GM21515 (cell line): ENCODE data around the gene ZSWIM3.
"Not testable (repeated sequence)": the region's sequence is repeated elsewhere in the genome, so short reads cannot be mapped to it uniquely, and the experiment has no call there.

Experiments used
- ATAC-seq: cut with Tn5 transposase; IDR thresholded peaks from one replicate; pipeline ENCODE4 v1.9.1; 2021; ENCODE audit not compliant: unreplicated experiment

Gene ZSWIM3

DNA sequence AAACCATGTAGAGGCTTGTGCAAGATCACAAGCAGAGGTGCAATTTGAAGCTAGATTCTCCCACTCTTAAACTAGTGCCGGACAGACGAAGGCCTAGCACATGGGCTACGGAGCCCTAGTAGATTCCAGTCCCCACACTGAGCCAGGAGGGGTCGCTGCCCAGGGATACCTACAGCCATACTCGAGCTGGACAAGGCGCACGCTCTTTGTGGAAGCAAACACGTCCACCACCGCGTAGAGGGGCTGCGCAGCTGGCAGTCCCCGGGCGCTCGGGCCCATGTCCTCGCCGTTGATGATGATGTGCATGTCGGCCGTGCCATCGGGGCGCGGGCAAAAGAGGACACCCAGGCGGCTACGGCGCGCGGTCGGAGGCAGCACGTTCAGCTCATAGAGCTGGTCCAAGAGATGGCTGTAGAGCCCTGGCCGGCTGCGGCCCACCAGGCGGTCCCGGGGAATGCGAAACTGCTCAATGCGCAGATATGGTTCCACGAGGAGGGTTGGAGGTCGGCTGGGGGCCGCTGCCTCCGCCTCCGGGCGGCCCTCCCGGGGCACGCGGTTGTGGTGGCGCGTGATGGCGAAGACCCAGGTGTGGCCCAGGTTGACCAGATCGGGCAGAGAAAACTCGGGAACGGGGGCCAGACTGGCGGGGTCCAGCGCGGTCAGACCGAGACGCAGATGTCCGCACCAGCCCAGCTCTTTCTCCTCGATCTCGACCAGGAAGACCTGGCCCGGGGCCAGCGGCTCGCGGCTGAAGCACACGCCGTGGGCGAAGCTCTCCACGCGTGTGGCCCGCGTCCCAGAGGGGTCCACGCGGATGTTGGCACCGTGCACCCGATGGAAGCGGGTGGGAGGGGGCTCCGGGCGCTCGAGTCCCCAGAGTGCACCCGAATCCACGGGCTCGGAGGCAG is 32.9 kb downstream of the ZSWIM3 start:
- ATAC-seq = no peak

DNA sequence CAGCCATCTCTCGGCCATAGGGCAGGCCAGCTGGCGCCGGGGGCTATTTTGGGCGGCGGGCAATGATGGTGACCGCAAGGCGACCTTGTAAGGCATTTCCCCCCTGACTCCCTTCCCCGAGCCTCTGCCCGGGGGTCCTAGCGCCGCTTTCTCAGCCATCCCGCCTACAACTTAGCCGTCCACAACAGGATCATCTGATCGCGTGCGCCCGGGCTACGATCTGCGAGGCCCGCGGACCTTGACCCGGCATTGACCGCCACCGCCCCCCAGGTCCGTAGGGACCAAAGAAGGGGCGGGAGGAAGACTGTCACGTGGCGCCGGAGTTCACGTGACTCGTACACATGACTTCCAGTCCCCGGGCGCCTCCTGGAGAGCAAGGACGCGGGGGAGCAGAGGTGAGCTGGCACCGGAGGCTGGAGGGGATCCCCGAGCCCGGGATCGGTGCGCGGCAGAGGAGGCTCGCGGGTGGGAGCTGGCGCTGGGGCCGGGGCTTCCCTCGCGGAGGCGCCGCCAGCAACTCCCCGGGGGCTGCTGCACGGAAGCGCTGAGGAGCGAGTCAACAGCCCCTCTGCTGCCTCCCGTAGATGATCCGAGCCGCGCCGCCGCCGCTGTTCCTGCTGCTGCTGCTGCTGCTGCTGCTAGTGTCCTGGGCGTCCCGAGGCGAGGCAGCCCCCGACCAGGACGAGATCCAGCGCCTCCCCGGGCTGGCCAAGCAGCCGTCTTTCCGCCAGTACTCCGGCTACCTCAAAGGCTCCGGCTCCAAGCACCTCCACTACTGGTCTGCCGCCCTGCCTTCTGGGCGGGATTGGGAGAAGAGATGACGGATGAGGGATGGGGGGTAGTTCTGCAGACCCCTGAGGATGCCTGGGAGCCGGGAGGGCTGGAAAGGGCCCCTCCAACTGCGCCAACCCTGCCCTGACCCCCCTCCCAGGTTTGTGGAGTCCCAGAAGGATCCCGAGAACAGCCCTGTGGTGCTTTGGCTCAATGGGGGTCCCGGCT is 33.9 kb downstream of the ZSWIM3 start, which contains the start of the genes CTSA and NEURL2:
TSS of gene CTSA (plus strand) at position 351 of the 999 bp plus-strand sequence. CDS start at position 585, 234 bp downstream.
TSS of gene NEURL2 (minus strand) at position 224 of the 999 bp plus-strand sequence. CDS start at position 7, 217 bp downstream.
- peak; percentile 60 for ATAC-seq

DNA sequence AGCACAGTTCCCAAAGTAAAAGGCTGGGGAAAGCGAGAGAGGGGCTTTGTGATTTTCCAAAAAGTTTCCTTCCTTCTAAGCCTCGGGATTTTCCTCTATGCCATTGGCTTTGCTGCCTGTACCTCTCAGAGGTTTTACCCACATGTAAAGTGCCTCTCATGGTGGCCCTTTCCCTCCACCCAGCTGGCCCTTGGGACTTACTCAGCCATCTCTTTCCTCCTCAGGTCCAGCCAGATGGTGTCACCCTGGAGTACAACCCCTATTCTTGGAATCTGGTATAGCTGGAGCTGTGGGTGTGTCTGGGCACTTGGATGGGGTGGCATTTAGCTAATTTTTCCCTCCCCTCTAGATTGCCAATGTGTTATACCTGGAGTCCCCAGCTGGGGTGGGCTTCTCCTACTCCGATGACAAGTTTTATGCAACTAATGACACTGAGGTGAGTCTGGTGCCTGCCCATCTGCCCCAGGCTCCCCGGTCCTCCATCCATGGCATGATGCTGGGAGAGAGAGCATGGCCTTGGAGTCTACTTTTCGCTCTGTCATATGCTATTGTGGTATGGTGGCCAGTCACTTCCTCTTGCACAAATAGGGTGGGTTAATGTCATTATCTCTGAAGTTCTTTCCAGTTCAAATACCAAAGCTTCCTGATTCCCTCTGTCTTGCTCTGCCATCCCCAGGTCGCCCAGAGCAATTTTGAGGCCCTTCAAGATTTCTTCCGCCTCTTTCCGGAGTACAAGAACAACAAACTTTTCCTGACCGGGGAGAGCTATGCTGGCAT is 34.8 kb downstream of the ZSWIM3 start:
- ATAC-seq = no peak

DNA sequence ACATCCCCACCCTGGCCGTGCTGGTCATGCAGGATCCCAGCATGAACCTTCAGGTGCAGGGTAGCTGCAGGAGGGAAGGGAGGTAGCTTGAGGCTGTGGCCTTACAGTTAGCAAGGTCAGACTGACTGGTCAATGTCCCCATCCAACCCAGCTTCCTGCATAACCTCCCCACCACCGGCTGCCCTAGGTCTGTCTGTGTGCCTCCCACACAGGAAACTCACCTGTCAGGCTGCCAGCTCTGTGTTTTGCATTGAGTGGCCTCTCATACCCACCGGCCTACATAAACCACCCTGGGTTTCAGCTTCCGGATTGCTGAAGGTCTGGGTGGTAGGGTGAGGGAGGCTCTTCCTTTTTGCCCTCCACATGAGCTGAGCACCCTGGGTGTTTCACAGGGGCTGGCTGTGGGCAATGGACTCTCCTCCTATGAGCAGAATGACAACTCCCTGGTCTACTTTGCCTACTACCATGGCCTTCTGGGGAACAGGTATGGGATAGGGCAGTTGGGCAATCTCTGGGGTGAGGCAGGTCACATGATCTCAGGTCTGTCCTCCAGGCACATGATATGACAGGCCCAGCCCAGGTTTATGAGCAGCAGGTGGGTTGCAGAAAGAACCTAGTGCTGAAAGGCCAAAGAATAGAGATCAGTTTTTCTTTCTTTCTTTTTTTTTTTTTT is 35.5 kb downstream of the ZSWIM3 start:
- no peak for ATAC-seq

DNA sequence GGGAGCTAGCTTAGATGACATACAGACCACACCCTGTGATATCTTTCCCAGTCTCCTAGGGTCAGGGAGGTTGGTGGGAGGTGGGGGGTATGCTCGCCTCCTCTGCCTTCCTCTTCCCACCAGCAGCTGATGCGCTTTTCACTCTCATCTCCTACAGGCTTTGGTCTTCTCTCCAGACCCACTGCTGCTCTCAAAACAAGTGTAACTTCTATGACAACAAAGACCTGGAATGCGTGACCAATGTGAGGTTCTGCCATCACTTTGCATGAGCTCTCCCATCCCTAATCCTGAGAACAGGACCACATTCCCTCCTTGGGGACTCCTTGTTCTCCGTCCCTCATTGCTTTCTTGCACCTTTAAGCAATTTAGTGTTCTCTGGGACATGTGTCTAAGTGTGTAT is 36.4 kb downstream of the ZSWIM3 start:
- ATAC-seq = no peak

DNA sequence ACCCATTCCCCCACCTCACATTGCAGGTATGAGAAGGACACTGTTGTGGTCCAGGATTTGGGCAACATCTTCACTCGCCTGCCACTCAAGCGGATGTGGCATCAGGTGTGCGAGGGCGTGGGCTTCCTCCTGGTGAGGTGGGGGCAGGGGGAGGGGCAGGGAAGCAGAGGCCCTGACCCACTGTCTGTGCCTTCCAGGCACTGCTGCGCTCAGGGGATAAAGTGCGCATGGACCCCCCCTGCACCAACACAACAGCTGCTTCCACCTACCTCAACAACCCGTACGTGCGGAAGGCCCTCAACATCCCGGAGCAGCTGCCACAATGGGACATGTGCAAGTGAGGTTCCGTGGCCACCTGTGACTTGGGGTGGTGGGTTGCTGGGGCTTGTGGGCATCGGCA is 37.4 kb downstream of the ZSWIM3 start:
- ATAC-seq = no peak

DNA sequence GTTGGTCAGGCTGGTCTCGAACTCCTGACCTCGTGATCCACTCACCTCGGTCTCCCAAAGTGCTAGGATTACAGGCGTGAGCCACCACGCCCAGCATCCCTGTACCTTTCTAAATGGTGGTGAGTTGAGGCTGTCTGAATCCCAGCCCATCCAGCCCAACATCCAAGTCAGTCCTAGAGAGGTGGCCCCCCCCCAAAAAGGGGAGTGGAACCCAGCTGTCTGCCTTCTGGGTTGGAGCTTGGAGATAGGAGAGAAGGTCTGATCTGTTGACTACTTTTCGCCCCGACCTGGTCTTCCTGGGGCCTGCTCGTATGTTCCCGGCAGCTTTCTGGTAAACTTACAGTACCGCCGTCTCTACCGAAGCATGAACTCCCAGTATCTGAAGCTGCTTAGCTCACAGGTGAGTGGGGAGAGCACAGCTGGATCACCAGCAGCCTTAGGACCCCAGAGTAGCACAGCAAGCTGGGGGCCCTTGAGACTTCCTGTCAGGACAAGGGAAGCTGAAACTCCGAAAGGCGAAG is 39.3 kb downstream of the ZSWIM3 start:
- no peak for ATAC-seq

DNA sequence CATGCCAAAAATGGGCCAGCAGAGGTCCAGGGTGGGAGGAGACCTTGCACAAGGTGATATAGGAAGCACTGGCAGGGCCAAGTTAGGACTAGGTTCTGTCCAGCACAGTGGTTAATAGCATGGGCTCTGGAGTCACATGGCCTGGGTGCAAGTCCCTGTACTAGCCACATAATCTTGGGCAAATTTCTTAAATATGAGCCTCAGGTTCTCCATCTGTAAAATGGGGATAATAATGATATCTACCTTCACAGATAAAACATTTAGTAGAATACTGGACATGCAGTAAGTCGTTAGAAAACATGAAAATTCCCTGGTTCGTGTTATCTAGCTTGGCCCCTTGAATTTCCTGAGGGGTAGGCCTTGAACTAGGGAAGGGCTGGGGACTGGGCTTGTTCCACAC is 39.9 kb downstream of the ZSWIM3 start:
- ATAC-seq = no peak

DNA sequence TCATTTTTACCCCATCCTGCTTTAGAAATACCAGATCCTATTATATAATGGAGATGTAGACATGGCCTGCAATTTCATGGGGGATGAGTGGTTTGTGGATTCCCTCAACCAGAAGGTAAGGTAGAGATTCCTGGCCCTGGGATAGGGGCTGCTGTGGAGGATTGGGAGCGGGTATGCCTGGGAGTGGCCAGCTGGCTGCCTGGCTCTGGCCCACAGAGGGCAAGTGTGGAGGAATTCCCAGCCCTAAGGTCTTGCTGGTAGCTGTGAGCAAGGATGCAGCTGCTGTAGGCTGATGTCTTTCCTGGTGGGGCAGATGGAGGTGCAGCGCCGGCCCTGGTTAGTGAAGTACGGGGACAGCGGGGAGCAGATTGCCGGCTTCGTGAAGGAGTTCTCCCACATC is 40.3 kb downstream of the ZSWIM3 start:
- no peak for ATAC-seq

DNA sequence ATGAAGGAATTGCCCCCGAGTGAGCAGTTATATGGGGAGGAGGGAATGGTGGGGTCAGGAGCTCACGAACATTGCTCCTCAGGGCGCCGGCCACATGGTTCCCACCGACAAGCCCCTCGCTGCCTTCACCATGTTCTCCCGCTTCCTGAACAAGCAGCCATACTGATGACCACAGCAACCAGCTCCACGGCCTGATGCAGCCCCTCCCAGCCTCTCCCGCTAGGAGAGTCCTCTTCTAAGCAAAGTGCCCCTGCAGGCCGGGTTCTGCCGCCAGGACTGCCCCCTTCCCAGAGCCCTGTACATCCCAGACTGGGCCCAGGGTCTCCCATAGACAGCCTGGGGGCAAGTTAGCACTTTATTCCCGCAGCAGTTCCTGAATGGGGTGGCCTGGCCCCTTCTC is 40.9 kb downstream of the ZSWIM3 start:
- ATAC-seq = no peak

DNA sequence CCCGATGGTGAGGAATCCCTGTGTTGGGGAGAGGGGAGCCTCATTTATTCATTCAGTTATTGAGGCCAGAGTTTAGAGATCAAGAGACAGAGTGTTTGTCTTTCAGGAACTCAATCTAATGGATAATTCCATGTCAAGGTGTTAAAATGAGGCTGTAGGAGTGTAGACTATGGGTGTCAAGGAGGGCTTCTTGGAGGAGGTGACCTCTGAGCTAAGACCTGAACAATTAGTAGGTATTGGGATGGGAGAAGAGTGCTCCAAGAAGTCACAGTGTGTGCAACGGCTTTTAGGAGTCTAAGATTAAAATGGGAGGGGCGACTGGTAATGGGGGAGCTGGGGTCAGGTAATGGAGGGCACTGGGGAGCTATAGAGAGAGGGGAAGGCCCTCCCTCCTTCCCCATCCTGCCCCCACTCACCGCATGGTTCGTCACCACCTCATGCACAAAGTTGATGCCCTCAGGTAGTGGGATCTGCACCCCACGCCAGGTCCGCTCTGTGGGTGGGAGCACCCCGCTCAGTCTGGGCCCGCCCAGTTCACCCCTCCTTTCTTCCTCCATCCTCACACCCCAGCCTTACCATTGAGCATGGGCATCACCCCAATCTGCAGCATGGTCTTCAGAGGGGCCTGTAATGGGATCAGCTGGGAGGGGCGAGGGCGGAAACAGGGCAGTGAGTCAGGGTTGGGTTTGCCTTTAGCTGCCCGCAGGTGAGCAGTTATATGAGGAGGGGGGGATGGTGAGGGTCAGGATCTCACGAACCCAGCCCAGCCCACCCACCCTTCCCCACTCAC is 41.8 kb downstream of the ZSWIM3 start:
- ATAC-seq = no peak

DNA sequence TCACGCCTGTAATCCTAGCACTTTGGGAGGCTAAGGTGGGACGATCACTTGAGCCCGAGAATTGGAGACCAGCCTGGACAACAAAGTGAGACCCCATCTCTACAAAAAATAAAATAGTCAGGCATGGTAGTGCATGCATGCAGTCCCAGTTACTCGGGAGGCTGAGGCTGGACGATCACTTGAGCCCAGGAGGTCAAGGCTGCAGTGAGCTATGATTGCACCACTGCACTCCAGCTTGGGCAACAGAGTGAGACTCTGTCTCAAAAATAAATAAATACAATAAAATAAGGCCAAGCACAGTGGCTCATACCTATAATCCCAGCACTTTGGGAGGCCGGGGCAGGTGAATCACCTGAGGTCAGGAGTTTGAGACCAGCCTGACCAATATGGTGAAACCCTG is 43.9 kb downstream of the ZSWIM3 start:
- ATAC-seq = not testable (repeated sequence)

DNA sequence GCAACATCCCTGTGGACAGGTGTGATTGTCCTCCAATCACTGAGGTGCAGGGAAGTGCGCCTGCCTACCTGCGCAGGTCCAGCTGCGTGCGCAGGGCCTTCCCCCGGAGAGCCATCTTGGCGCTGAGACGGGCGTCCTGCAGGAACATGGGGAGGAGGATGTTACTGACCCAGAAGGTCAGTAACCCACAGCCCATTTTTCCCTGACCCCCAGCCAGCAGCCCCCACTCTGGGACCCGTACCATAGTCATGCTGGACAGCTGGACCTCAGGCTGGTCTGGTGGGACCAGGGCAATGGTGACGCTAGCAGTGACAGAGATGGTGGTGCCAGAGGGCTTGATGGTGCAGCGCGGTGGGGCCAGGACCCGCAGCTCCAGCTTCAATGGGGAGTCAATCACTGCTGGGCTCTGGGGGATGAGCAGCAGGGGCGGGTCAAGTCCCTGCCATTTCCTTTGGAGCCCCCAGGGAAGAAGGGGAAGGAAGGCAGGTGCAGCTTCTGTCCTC is 44.8 kb downstream of the ZSWIM3 start:
- no peak for ATAC-seq

DNA sequence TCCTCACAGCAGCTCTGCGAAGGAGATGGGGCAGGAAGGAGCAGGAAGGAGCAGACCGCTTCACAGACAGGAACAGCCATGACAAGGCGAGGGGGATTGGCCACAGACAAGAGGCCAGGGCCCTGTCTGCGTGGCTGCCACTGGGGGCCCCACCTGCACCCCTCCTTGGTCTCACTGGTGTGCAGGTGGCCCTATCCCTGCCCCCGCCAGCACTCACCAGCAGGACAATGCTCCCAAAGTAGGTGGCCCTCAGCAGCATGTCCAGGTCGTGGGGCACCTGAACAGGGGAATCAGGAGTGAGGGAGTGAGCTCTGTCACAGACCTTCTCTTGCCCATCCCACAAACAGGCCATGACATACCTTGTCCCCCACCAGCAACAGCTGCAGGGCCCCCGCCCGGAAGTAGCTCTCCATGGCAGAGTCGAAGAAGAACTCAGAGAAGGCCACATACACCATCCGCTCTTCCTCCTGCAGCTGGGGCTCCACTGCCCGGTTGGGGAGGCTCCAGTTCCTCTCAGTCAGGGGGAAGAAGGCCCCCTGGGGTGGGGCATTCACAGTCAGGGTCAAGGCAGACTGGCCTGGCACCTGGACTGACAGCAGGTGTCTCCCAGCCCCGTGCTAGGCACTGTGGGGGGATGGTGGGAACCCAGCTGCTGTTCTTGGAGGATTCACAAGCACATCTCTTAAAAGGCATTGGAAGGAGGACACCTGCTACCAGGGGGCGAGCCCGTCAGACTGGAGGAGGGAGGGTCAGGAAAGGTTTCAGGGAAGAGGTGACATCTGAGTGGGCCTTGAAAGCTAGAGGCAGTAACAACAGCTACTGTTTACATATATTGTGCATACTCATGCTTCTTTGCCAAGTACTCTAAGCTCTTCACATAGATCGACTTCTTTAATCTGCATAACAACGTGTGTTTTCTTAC is 47.4 kb downstream of the ZSWIM3 start:
- no peak for ATAC-seq

DNA sequence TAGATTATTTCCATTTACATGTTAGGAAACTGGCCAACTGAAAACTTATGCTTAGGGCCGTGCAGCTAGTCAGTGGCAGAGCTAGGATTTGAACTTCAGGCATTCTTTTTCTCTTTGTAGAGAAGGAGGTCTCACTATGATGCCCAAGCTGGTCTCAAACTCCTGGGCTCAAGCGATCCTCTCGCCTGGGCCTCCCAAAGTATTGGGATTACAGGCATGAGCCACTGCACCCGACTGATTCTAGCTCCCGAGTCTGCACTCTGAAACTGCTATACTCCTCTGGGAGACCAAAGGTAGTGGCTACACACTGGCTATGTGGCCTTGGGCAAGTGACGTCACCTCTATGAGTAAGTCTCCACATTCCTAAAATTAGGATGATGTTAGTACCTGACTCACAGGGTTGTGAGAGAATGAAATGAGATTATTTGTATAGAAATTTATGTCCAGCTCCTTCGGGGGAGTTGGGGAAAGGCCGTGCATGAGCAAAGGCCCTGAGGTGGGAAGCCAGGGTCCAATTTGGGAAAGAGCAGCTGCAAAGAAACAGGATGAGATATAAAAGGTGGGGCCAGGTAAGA is 48.2 kb downstream of the ZSWIM3 start:
- no peak for ATAC-seq

DNA sequence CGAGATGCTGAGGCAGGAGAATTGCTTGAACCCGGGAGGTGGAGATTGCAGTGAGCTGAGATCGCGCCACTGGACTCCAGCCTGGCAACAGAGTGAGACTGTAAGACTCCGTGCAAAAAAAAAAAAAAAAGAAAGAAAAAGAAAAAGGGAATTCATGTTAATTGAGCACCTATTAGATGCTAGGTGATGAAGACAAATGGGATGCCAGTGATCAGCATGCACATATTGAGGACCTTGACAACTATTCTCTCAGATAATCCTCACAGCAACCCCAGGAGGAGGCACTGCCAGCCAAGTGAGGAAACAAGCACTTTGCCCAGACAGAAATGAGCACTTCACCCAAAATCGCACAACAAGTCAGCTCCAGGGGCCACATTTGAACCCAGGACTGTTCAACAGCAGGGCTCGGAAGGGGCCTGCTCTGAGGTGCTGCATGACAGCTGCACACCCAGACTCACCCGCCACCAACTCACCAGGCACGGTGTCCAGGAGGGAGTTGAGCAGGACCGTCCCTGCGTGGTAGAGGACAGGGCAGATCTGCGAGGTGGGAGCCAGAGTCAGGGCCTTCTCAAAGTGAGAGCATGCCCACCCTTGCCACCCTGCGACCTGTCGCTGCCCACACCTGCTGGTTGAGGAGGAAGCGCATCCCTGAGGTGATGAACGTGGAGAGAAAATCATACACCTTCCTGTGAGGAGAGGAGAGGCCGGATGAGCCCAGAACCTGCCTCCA is 50.0 kb downstream of the ZSWIM3 start:
- no peak for ATAC-seq

DNA sequence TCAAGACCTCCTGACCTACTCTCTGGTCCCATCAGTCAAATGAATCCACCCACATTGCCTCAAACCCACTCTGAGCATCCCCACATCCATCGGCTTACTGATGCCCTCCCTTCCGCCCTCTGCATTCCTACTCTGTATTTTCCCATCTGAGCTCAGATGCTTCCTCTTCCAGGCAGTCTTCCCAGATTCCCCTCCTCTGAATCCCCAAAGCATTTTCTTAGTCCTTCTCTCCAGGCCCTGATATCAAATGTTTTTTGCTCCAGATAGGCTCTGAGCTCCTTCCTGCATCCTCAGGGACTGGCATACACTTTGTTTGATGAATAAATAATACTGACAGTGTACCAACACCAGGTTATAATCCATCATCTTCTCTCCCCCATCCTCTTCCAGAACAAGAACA is 50.7 kb downstream of the ZSWIM3 start:
- no peak for ATAC-seq
